Stimulated activated CD4-positive, alpha-beta T cell treated with anti-CD3 and anti-CD28 coated beads, Interleukin-1b, Interleukin-23, amount 100 ng/mL, for 24 hours (primary cell): Measurements from ENCODE around the gene KIFC1.
A peak's percentile ranks its signal among the peaks of the same experiment; 100 is the strongest.

Experiments
- DNase-seq, 4 experiments: peaks; one replicate each; pipeline ENCODE4 v3.0.0-alpha.2; 2020; ENCODE audit warnings: low read depth in 4 of 4, low spot score in 1 of 4

Gene KIFC1

DNA sequence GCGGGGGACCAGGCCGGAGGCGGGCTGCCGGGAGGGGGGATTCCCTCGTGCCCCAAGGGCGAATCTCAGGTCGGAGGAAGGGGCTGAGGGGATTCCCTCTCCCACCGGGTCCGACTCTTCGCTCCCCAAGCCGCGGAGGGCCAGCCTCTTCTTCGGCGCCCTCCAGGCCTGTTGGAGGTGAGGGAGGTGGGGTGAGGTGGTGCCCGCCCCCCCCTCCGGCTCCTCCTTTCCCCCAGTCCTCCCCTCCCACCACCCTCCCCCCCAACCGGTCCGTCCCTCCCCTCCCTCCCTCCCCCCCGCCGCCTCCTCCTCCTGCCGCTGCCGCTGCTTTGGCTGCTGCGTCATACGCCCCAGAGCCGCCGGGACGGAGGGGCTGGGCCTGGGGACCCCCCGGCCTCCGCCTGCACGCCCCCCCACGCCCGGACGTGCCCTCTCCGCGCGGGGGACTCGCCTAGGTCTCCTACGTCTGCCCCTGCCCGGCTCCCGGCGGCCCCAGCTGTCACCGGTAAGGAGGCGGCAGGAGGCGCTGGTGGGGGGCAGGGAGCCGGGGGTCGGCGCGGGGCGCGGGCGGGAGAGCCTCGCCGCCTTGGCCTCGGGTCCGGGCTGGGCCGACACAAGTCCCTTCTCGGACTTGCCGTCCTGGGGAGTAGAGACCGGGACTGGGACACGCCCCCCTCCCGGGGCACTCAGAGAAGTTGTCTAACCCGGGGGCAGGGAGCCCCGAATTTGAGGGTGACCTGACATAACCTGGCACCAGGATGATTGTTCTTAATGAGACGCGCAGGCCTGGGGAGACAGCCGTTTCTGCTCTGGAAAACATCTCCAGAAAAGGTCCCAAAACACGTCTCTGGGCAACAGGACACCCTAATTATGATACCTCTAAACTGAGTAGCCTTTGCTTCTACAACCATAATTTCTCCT lies 19.3 kb downstream of the KIFC1 start, which contains the start of gene PHF1:
Gene PHF1 (plus strand): TSS at position 304 of the 921 bp plus-strand sequence. CDS start 1,250 bp downstream, outside the sequence.
- DNase-seq = peak in 1 of 4 experiments; percentile 69

GRCh38 chr6:33411632-33412005 lies 20.0 kb downstream of the KIFC1 start:
- no peak for DNase-seq

DNA sequence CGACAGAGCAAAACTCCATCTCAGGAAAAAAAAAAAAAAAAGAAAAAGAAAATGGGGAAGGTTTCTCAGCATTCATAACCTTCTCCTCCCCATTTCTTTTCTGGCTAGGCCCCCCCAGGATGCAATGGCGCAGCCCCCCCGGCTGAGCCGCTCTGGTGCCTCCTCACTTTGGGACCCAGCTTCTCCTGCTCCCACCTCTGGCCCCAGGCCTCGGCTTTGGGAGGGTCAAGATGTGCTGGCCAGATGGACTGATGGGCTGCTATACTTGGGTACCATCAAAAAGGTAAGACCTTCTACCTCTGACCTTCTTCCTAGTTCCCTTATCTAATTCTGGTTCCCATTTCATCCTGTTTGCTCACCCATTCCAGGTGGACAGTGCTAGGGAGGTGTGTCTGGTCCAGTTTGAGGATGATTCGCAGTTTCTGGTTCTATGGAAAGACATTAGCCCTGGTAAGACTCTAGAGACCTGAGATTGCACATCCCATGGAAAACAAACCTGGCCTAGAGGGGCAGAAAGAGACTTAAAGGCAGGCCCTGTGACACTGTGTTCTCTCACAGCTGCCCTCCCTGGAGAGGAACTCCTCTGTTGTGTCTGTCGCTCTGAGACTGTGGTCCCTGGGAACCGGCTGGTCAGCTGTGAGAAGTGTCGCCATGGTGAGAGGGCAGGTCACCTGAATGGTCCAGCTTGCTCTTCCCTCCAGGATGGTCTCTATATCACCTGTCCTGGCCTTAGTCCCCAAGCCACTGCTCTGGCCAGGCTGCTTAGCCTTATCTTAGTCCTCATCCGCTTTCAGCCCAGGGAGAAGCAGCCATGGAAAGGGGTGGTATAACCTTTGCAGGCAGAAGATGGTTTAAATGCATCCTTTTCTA lies 20.8 kb downstream of the KIFC1 start:
- no peak for DNase-seq

DNA sequence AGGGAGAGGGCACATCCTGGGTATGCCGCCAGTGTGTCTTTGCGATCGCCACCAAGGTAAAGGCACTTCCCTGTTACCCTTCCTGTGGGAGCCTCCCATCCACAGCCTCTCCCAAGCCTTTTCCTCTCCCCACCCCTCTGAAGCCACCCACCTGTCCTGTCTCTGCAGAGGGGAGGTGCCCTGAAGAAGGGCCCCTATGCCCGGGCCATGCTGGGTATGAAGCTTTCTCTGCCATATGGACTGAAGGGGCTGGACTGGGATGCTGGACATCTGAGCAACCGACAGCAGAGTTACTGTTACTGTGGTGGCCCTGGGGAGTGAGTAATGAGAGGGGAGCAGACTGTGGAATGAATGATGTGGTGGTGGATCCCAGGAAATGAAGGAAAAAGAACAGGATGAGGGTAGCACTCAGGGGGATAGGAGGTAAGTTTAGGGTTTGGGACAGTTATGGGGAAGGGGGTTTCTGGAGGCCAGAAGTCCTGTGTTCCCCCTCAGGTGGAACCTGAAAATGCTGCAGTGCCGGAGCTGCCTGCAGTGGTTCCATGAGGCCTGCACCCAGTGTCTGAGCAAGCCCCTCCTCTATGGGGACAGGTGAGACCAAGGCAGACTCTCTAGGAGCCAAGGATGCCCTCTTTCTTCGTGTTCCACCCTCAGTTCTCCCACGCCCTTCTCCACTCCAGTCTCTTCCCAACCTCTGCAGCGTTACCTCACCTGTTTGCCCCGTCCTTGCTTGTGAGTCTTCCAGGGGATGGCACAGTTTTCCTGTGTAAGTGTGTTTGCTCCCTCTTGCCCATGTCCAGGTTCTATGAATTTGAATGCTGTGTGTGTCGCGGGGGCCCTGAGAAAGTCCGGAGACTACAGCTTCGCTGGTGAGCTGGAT lies 21.9 kb downstream of the KIFC1 start:
- DNase-seq = no peak

DNA sequence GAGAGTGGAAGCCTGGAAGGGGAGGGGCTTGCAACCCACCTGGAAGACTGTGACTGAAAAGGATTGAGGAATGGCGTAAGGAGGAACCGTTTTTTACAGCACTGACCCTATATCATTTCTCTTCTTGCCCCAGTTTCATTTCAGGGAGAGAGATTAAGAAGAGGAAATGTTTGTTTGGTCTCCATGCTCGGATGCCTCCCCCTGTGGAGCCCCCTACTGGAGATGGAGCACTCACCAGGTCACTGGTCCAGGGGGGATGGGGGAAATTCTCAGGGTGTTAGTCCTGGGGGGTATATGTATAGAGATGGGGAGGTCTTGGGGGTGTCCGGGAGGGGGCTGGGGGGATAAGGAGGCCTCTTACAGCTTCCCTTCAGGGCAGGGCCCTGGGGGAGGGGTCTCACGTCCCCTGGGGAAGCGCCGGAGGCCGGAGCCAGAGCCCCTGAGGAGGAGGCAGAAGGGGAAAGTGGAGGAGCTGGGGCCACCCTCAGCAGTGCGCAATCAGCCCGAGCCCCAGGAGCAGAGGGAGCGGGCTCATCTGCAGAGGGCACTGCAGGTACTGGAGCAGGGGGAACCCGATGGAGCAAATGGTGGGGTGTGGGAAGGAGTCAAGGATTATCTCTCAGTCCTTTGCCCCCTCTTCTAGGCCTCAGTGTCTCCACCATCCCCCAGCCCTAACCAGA lies 23.1 kb downstream of the KIFC1 start:
- no peak for DNase-seq

DNA sequence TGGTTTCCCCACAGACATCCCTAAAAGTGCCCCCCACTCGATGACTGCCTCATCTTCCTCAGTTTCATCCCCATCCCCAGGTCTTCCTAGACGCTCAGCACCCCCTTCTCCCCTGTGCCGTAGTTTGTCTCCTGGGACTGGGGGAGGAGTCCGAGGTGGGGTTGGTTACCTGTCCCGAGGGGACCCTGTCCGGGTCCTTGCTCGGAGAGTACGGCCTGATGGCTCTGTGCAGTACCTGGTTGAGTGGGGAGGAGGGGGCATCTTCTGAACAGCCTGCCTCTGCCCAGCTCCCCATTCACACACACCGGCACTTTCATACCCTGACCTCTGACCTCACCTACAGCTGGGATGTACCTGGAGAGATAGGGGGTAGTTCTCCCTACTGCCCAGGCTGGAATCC lies 24.2 kb downstream of the KIFC1 start:
- DNase-seq = no peak

DNA sequence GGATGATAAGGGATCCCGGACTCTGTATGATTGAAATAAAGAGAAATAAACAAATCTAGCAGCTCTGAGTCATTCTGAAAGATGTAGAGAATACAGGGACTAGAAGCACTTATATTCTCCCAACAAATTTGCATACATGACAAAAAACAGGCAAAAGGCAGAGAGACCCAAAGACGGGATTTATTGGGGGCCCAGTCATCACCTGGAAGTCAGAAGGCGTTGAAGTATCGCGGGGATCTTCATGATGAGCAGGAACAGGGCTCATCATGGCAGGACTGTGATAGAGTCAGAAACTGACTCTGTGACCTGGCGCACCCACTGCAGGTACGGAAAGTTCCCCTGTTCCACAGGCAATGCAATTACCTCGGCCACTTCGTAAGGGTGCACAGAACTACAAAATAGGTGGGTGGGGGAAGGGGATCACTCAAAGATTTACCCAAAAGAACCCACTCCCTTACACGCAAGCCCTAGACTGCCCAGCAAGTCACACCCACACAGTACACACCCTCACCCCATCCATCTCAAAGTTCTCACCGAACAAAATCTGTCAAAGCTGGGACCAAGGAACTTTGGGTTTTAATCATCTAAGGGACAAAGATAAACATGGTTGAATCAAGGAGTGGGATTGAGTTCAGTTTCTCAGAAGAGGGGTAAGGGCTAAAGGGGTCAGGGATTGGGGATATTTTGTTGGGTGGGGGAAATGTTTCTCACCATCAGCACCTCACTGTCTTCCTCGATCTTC lies 24.9 kb downstream of the KIFC1 start:
- DNase-seq = no peak

GRCh38 chr6:33417128-33417902 lies 25.7 kb downstream of the KIFC1 start:
- DNase-seq = no peak

DNA sequence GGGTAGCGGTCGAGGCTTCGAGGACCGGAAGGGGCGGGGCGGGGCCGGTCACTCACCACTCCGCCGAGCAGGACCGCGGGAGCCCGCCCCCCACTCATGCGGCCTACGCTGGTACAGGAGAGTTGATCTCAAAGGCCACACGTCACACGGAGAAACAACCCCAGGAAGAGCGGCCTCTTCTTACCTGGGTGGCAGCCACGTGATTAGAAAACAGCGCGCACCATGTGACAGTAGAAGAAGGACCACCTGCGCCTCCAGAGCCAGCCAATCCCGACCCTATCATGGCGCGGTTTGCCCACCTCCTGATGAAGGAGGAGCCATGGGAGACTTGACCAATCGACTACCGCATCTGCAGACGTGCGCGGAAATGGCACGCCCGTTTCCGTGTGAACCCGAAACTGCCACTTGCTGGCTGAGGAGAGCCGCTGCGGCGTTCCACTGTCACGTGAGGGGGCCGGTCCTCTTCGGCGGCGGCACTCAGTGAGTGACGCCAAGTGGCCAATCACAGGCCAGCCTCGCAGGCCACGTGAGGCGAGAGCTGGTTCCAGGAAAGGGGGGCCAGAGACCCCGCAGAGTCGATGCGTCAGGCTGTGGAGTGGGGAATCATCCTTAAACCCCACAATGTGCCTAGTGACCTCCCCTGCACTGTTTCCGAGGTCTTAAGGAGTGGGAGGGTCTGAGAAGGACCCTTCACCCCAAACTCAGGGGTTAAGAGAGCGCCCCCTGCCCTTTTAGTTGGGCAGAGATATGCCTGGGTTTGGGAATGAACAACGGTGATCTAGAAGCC lies 26.5 kb downstream of the KIFC1 start, which contains the start of gene CUTA:
Gene CUTA (minus strand): TSS at position 205 of the 787 bp plus-strand sequence. CDS start 107 bp downstream, at position 98.
- peak; percentile 83 to 98 (median 96) for DNase-seq

- DNase-seq = no peak
Observed at GRCh38 chr6:33418690-33419291, 27.2 kb downstream of the KIFC1 start.

DNA sequence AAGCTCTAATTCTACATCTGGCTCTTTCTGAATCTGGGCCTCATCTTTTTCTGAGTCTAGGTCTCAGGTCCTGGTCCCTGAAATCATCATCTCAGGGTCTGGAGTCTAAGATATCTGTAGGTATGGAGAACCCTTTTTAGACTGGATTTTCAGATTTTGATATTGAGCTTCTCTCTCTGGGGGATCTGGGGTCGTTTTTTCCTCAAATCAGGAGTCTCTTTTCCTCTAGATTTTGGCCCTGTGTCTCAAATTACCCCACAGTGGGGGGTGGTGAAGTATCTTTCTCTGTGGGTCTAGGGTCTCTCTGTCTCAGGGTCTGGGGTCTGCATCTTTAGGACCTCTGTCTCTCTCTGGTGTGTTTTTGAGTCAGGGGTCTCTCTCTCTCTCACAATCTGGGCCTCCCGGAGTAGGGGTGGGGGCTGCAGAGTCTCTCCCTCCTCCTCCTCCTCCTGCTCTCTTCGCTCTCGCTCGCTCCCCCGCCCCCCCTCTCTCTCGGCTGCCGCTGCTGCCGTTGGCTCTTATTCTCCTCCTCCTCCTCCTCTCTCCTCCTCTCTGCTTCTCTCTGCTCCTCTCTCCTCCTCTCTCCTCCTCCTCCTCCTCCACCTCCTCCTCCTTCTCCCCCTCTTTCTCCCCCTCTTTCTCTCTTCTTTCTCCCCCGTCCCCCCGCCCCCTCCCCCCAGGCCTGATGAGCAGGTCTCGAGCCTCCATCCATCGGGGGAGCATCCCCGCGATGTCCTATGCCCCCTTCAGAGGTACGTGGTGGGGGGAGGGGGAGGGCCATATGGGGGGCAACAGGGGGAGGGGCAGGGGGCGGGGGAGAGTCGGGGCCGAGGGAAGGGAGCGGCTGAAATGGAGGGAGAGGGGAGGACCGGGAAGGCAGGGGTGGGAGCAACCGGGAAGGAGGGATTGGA lies 28.2 kb downstream of the KIFC1 start, which contains the start of gene SYNGAP1:
Gene SYNGAP1 (plus strand): TSS at position 486 of the 911 bp plus-strand sequence. CDS start 200 bp downstream, at position 686.
- DNase-seq = no peak

DNA sequence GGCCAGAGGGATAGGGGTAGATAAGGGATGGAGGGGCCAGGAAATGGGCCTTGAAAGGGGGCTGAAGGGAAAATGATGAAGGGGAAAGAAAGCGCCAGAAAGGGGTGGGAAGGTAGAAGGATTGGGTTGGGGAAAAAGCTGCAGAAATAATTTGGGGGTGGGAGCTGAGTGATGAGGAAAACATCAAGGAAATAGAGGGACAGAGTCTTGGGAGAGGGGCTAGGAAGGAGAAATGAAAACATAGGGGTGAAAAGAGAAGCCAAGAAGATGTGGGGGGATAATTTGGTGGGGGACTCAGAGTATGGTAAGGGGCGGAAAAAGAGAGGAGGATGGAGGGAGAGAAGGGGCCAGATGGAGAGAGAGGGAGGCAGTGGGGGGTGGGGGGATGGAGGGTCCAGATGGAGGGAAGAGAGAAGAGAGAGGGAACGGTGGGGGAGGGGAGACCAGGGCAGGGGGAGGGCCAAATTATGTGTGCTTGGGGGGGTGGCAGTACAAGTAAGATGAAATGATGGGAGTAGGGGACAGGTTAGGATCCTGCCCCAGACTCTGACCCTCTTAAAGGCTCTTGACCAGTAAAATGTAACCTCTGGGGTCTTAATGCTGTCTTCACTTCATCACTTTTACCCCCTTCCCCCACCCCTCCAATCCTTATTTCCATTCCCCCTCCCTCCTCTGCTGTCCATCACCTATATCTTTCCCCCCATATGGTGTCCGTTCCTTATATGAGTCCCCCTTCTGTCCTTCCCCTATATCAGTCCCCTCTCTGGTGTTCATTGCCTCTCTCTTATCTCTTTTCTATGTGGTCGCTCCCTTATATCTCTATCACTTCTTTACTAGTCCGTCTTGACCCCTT lies 29.1 kb downstream of the KIFC1 start:
- no peak for DNase-seq

- DNase-seq = no peak
Observed at GRCh38 chr6:33421344-33421643, 29.7 kb downstream of the KIFC1 start.

DNA sequence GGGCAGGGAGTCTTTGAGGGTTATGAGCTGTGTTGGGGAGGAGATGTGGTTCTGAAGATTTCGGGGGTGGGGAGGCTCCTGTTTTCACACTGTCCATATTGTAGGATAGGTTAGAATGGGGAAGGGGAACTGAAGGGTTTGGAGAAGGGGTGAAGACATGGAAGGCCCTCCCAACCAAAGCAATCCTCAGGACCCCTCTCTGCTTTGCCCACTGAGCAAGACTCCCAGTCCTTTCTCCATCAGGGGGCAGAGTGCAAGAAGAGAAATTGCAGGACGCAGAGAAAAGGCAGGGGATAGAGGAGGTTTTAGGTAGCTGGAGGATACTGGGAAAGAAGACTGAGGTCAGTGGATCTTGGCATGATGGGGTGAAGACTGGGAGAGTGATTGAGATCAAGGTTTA lies 32.2 kb downstream of the KIFC1 start:
- DNase-seq = no peak

- no peak for DNase-seq
Observed at GRCh38 chr6:33424855-33425667, 33.4 kb downstream of the KIFC1 start.
